ENCODE data around the gene LRRC74A. TPM values are rescaled to one million over a fixed set of nuclear protein-coding genes. Genes with fewer than 3 reads are reported as not detected.
A peak's percentile ranks its signal among the peaks of the same experiment; 100 is the strongest.

The LRRC74A gene
- total and polyA plus RNA-seq, 10 donors, result 0.03 to 0.43 (median 0.16) TPM; not detected in 5

GRCh38 chr14:76866456-76866855 is 40.2 kb downstream of the LRRC74A start:
- Histone ChIP-seq H3K4me3 (no peak overlapping the region), H3K27ac (peak overlapping the region in 3 of 8 donors; percentile 8 to 82 (median 13)), H3K36me3 (no peaks in the 10 kb centered on the region), H3K27me3 (replicated peaks in 1 of 7) (no peaks in the 10 kb centered on the region), H3K4me1 (peaks cover 15 to 57% (median 38%) of the 10 kb centered on the region in 6 donors), H3K9me3 (no peaks in the 10 kb centered on the region)
- TF ChIP-seq CTCF (IDR thresholded peaks at IDR 0.05 in 8 of 11, conservative IDR thresholded peaks at IDR 0.05 in 3 of 11), result no peak
- TF ChIP-seq POLR2A (IDR thresholded peaks at IDR 0.05), result no peak
- TF ChIP-seq POLR2AphosphoS5 (IDR thresholded peaks at IDR 0.05), result no peak
- DNase-seq, result no peak
- WGBS, 5 donors, result 50 to 66% (median 59%) methylated on average over 9 of the region's 9 CpGs
- intact Hi-C loops (cut with DNase I; ENCODE audit: low total_unique reads), result no loop called here

- DNase-seq, result peak; percentile 91
- peaks cover 15 to 57% (median 35%) of the 10 kb centered on the region in 6 donors for H3K4me1 ChIP-seq
- H3K27me3 ChIP-seq (replicated peaks in 1 of 7), result no peaks in the 10 kb centered on the region
- intact Hi-C loops (cut with DNase I; ENCODE audit: low total_unique reads), result no loop called here
- H3K27ac ChIP-seq, result peak overlapping the region in 2 of 8 donors; percentile 15 to 35
- H3K36me3 ChIP-seq, result no peaks in the 10 kb centered on the region
- H3K9me3 ChIP-seq, result no peaks in the 10 kb centered on the region
- H3K4me3 ChIP-seq, result peak overlapping the region in 1 of 8 donors; percentile 13
- WGBS, 5 donors, result 34 to 55% (median 37%) methylated on average over 17 to 25 of the region's 25 CpGs
- no peak for TF ChIP-seq CTCF (IDR thresholded peaks at IDR 0.05 in 8 of 11, conservative IDR thresholded peaks at IDR 0.05 in 3 of 11)
- TF ChIP-seq POLR2AphosphoS5 (IDR thresholded peaks at IDR 0.05), result peak in 2 of 3 donors; percentile 33 to 55
These were observed 41.6 kb downstream of the LRRC74A start for GRCh38 chr14:76867516-76868453.

GRCh38 chr14:76868454-76869170 is 42.4 kb downstream of the LRRC74A start:
- H3K4me1 ChIP-seq, result peaks cover 15 to 54% (median 31%) of the 10 kb centered on the region in 6 donors
- 83 to 94% (median 90%) methylated on average over 24 to 29 of the region's 29 CpGs for WGBS, 5 donors
- intact Hi-C loops (cut with DNase I; ENCODE audit: low total_unique reads), result no loop called here
- H3K27me3 ChIP-seq (replicated peaks in 1 of 7), result no peaks in the 10 kb centered on the region
- no peaks in the 10 kb centered on the region for H3K36me3 ChIP-seq
- no peak overlapping the region for H3K27ac ChIP-seq
- DNase-seq, result no peak
- TF ChIP-seq POLR2AphosphoS5 (IDR thresholded peaks at IDR 0.05), result no peak
- TF ChIP-seq POLR2A (IDR thresholded peaks at IDR 0.05), result no peak
- no peak for TF ChIP-seq CTCF (IDR thresholded peaks at IDR 0.05 in 8 of 11, conservative IDR thresholded peaks at IDR 0.05 in 3 of 11)
- no peak overlapping the region for H3K4me3 ChIP-seq
- H3K9me3 ChIP-seq, result no peaks in the 10 kb centered on the region

All from spleen (tissue), 11 donors.